Stimulated activated CD8-positive, alpha-beta memory T cell treated with anti-CD3 and anti-CD28 coated beads, Interleukin-12 subunit alpha, Interleukin-12 subunit beta, amount 100 ng/mL, for 1 hour (primary cell): ENCODE data around the gene R3HCC1L.
"Not testable (repeated sequence)": the region's sequence is repeated elsewhere in the genome, so short reads cannot be mapped to it uniquely, and the experiment has no call there.

Experiments used
- DNase-seq: peaks from one replicate; pipeline ENCODE4 v3.0.0-alpha.2; 2020; ENCODE audit warnings: low read depth

R3HCC1L gene

GRCh38 chr10:98131619-98132018 lies 2.8 kb upstream of the R3HCC1L start:
- no peak for DNase-seq

GRCh38 chr10:98133075-98133752 lies 1.2 kb upstream of the R3HCC1L start:
- DNase-seq, result not testable (repeated sequence)

GRCh38 chr10:98134117-98134430 lies 383 bp upstream of the R3HCC1L start:
- no peak for DNase-seq

- DNase-seq, result no peak
These were observed 904 bp downstream of the R3HCC1L start for GRCh38 chr10:98135222-98135899.

- not testable (repeated sequence) for DNase-seq
These were observed 2.3 kb downstream of the R3HCC1L start for GRCh38 chr10:98136775-98137174.

GRCh38 chr10:98138031-98138430 lies 3.6 kb downstream of the R3HCC1L start:
- DNase-seq, result no peak

GRCh38 chr10:98139431-98139830 lies 5.0 kb downstream of the R3HCC1L start:
- DNase-seq, result no peak

GRCh38 chr10:98141484-98142073 lies 7.1 kb downstream of the R3HCC1L start:
- DNase-seq, result no peak

GRCh38 chr10:98144985-98145384 lies 10.5 kb downstream of the R3HCC1L start:
- no peak for DNase-seq

- no peak for DNase-seq
These were observed 15.4 kb downstream of the R3HCC1L start for GRCh38 chr10:98149858-98150257.

GRCh38 chr10:98150544-98150943 lies 16.1 kb downstream of the R3HCC1L start:
- no peak for DNase-seq

GRCh38 chr10:98152778-98153177 lies 18.3 kb downstream of the R3HCC1L start:
- DNase-seq, result not testable (repeated sequence)

- not testable (repeated sequence) for DNase-seq
These were observed 18.9 kb downstream of the R3HCC1L start for GRCh38 chr10:98153213-98153958.

GRCh38 chr10:98154076-98154475 lies 19.6 kb downstream of the R3HCC1L start:
- no peak for DNase-seq

- DNase-seq, result no peak
These were observed 24.1 kb downstream of the R3HCC1L start for GRCh38 chr10:98158576-98158975.

GRCh38 chr10:98163941-98164340 lies 29.5 kb downstream of the R3HCC1L start:
- DNase-seq, result no peak

- DNase-seq, result no peak
These were observed 32.7 kb downstream of the R3HCC1L start for GRCh38 chr10:98167191-98167590.

GRCh38 chr10:98168147-98168546 lies 33.7 kb downstream of the R3HCC1L start:
- DNase-seq, result no peak

- DNase-seq, result no peak
These were observed 34.3 kb downstream of the R3HCC1L start for GRCh38 chr10:98168766-98169165.

GRCh38 chr10:98169379-98169778 lies 34.9 kb downstream of the R3HCC1L start:
- no peak for DNase-seq

- no peak for DNase-seq
These were observed 36.0 kb downstream of the R3HCC1L start for GRCh38 chr10:98170249-98171117.

GRCh38 chr10:98172073-98172472 lies 37.6 kb downstream of the R3HCC1L start:
- no peak for DNase-seq
